Upper lobe of left lung (tissue), 6 donors: ENCODE results near the gene PACS2. TPM values are rescaled to one million over a fixed set of nuclear protein-coding genes. Genes with fewer than 3 reads are reported as not detected.
A peak's percentile ranks its signal among the peaks of the same experiment; 100 is the strongest.

Source experiments
- ATAC-seq, 2 donors: fragments of 200-7000 bp; cut with Tn5 transposase; one replicate each; pipeline ENCODE4 v1.9.1; 2022; ENCODE audit warnings: mild to moderate bottlenecking in 2 of 2, moderate library complexity in 2 of 2; ENCODE audit not compliant: low FRiP score in 2 of 2
- DNase-seq, 2 donors: peaks; one replicate each; pipeline ENCODE4 v3.0.0-alpha.2; 2019 to 2020
- H3K27ac ChIP-seq, 4 donors: fragments of 200-600 bp; sonication (generic); one replicate each; pipeline ENCODE4 v1.5.1; 2016 to 2019
- H3K27me3 ChIP-seq, 4 donors: fragments of 200-600 bp; sonication (generic); one replicate each; pipeline ENCODE4 v1.5.1; 2017 to 2019
- H3K36me3 ChIP-seq, 4 donors: fragments of 200-600 bp; sonication (generic); one replicate each; pipeline ENCODE4 v1.5.1; 2016 to 2019
- H3K4me1 ChIP-seq, 4 donors: fragments of 200-600 bp; sonication (generic); one replicate each; pipeline ENCODE4 v1.5.1; 2018 to 2019
- H3K4me3 ChIP-seq, 4 donors: fragments of 200-600 bp; sonication (generic); one replicate each; pipeline ENCODE4 v1.5.1; 2017 to 2019; ENCODE audit warnings: mild to moderate bottlenecking in 2 of 4, moderate library complexity in 1 of 4
- H3K9me3 ChIP-seq, 4 donors: fragments of 200-600 bp; sonication (generic); one replicate each; pipeline ENCODE4 v1.5.1; 2018 to 2019
- CTCF ChIP-seq, 6 experiments: fragments of 450-650 bp in 4 of 6; fragments of 200-600 bp in 2 of 6; sonication (generic) in 2 of 6; IDR thresholded peaks; one replicate each; pipeline ENCODE4 v1.5.1; 2016 to 2019; ENCODE audit warnings: antibody characterized with exemption in 6 of 6
- EP300 ChIP-seq, 4 donors: sonication (generic); formaldehyde crosslinking; IDR thresholded peaks; one replicate each; pipeline ENCODE4 v1.5.1; 2017; ENCODE audit warnings: antibody characterized with exemption in 4 of 4, control low read depth in 2 of 4
- POLR2A ChIP-seq, 4 donors: fragments of 450-650 bp; IDR thresholded peaks; one replicate each; pipeline ENCODE4 v1.5.1; 2016 to 2017; ENCODE audit warnings: antibody characterized with exemption in 4 of 4, mild to moderate bottlenecking in 2 of 4
- POLR2AphosphoS5 ChIP-seq, 2 donors: sonication (generic); formaldehyde crosslinking; IDR thresholded peaks; one replicate each; pipeline ENCODE4 v1.5.1; 2017; ENCODE audit warnings: antibody characterized with exemption in 2 of 2
- WGBS, 2 donors: methylation state at CpG; one replicate each; pipeline ENCODE4 v1.1.5; 2017 to 2018; 5-methylcytosine and 5-hydroxymethylcytosine counted together
- total RNA-seq, 6 donors: library from RNA; depleted of rRNA in 4 of 6; stranded (reverse); fragments of >200 nt in 4 of 6; gene quantifications; one replicate each; pipeline versions ENCODE4 v1.1.0 to v1.2.1, GENCODE V29; 2016 to 2021
- donor health status: DM: no; HTN: no; CAD: no; lungs with moderate emphysema.
- donor health status: DM: no; HTN: yes; CAD: no; lungs with severe emphysema.

PACS2 gene
- total RNA-seq, 6 donors from 2014 or later: 53.4 to 204 (median 86.5) TPM

GRCh38 chr14:105416671-105417070 lies 102.1 kb downstream of the PACS2 start:
- TF ChIP-seq EP300 (IDR thresholded peaks at IDR 0.05): no peak
- no peak for TF ChIP-seq POLR2A (IDR thresholded peaks at IDR 0.05)
- no peak for TF ChIP-seq POLR2AphosphoS5 (IDR thresholded peaks at IDR 0.05)
- TF ChIP-seq CTCF (IDR thresholded peaks at IDR 0.05): no peak
- Histone ChIP-seq H3K9me3 (no peaks in the 10 kb centered on the region), H3K4me1 (peaks cover 26 to 42% (median 30%) of the 10 kb centered on the region in 4 donors), H3K27ac (no peak overlapping the region), H3K36me3 (no peaks in the 10 kb centered on the region), H3K4me3 (no peak overlapping the region), H3K27me3 (peaks cover 0 to 6% (median 3%) of the 10 kb centered on the region in 4 donors)
- WGBS, 2 donors: 97% methylated on average over 11 of the region's 11 CpGs
- no peak for DNase-seq
- no peak for ATAC-seq

- H3K27ac ChIP-seq: no peak overlapping the region
- no peaks in the 10 kb centered on the region for H3K36me3 ChIP-seq
- peaks cover 28 to 50% (median 33%) of the 10 kb centered on the region in 4 donors for H3K4me1 ChIP-seq
- no peak for DNase-seq
- no peak overlapping the region for H3K4me3 ChIP-seq
- TF ChIP-seq POLR2AphosphoS5 (IDR thresholded peaks at IDR 0.05) (no peak), POLR2A (IDR thresholded peaks at IDR 0.05) (no peak), EP300 (IDR thresholded peaks at IDR 0.05) (no peak), CTCF (IDR thresholded peaks at IDR 0.05) (no peak)
- no peak for ATAC-seq
- no peaks in the 10 kb centered on the region for H3K9me3 ChIP-seq
- no peaks in the 10 kb centered on the region for H3K27me3 ChIP-seq
- 90 to 92% methylated on average over 3 of the region's 3 CpGs for WGBS, 2 donors
Observed at GRCh38 chr14:105417690-105418121, 103.2 kb downstream of the PACS2 start.

- DNase-seq (no peak), ATAC-seq (no peak)
- Histone ChIP-seq H3K4me3 (peak overlapping the region; percentile 74 to 92 (median 82)), H3K27me3 (no peaks in the 10 kb centered on the region), H3K27ac (peak overlapping the region in 2 of 4 donors; percentile 79 to 80), H3K9me3 (no peaks in the 10 kb centered on the region), H3K36me3 (no peaks in the 10 kb centered on the region), H3K4me1 (peaks cover 28 to 52% (median 33%) of the 10 kb centered on the region in 4 donors)
- WGBS, 2 donors: 75 to 84% methylated on average over 19 of the region's 19 CpGs
- TF ChIP-seq EP300 (IDR thresholded peaks at IDR 0.05): no peak
- no peak for TF ChIP-seq POLR2A (IDR thresholded peaks at IDR 0.05)
- TF ChIP-seq CTCF (IDR thresholded peaks at IDR 0.05): no peak
- no peak for TF ChIP-seq POLR2AphosphoS5 (IDR thresholded peaks at IDR 0.05)
Observed at GRCh38 chr14:105418269-105419194, 104.0 kb downstream of the PACS2 start.

- no peaks in the 10 kb centered on the region for H3K27me3 ChIP-seq
- ATAC-seq (peak in 1 of 2 donors; percentile 78), DNase-seq (peak; percentile 54 to 93)
- peak within 1 kb of the TSS; percentile 78 to 92 (median 83) for H3K4me3 ChIP-seq
- H3K36me3 ChIP-seq: no peaks in the 10 kb centered on the region
- H3K27ac ChIP-seq: peak within 1 kb of the TSS; percentile 3 to 83 (median 80)
- H3K4me1 ChIP-seq: peaks cover 27 to 50% (median 33%) of the 10 kb centered on the region in 4 donors
- WGBS, 2 donors: 3 to 12% methylated on average over 18 to 34 of the region's 96 CpGs
- TF ChIP-seq CTCF (IDR thresholded peaks at IDR 0.05) (no peak), EP300 (IDR thresholded peaks at IDR 0.05) (no peak), POLR2AphosphoS5 (IDR thresholded peaks at IDR 0.05) (no peak), POLR2A (IDR thresholded peaks at IDR 0.05) (no peak)
- H3K9me3 ChIP-seq: no peaks in the 10 kb centered on the region
Observed at GRCh38 chr14:105419195-105420091, 104.9 kb downstream of the PACS2 start, which contains the start of gene MTA1. TSS of gene MTA1 (plus strand) at chr14:105419827. CDS start at chr14:105420036, 209 bp downstream.
